ENCODE results near the gene GALE.
"Not testable (repeated sequence)": the region's sequence is repeated elsewhere in the genome, so short reads cannot be mapped to it uniquely, and the experiment has no call there.

- TF ChIP-seq, protein P1, sequence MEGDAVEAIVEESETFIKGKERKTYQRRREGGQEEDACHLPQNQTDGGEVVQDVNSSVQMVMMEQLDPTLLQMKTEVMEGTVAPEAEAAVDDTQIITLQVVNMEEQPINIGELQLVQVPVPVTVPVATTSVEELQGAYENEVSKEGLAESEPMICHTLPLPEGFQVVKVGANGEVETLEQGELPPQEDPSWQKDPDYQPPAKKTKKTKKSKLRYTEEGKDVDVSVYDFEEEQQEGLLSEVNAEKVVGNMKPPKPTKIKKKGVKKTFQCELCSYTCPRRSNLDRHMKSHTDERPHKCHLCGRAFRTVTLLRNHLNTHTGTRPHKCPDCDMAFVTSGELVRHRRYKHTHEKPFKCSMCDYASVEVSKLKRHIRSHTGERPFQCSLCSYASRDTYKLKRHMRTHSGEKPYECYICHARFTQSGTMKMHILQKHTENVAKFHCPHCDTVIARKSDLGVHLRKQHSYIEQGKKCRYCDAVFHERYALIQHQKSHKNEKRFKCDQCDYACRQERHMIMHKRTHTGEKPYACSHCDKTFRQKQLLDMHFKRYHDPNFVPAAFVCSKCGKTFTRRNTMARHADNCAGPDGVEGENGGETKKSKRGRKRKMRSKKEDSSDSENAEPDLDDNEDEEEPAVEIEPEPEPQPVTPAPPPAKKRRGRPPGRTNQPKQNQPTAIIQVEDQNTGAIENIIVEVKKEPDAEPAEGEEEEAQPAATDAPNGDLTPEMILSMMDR (IDR thresholded peaks at IDR 0.05) = not testable (repeated sequence)
- TF ChIP-seq EZH2 (IDR thresholded peaks at IDR 0.05; ENCODE audit: borderline replicate concordance, insufficient read depth, low read depth, low read length, poor library complexity, severe bottlenecking) = not testable (repeated sequence)
These were observed 33.6 kb upstream of the GALE start for GRCh38 chr1:23834156-23834555.
